NCI-H2029 (cell line): ENCODE results near the gene PCDHGC4.

Experiments
- DNase-seq: peaks from one replicate; lab custom pipeline; 2025; lab: John Stamatoyannopoulos, UW

Gene PCDHGC4

DNA sequence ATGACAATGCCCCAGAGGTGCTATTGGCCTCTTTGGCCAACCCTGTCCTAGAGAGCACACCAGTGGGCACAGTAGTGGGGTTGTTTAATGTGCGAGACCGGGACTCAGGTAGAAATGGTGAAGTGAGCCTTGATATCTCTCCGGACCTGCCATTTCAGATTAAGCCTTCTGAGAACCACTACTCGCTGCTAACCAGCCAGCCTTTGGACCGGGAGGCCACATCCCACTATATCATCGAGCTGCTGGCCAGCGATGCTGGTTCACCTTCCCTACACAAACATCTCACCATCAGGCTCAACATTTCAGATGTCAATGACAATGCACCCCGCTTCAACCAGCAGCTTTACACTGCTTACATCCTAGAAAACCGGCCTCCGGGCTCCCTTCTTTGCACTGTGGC, 5.4 kb downstream of the PCDHGC4 start:
- DNase-seq: no peak

GRCh38 chr5:141490771-141491170, 5.9 kb downstream of the PCDHGC4 start:
- DNase-seq: no peak

DNA sequence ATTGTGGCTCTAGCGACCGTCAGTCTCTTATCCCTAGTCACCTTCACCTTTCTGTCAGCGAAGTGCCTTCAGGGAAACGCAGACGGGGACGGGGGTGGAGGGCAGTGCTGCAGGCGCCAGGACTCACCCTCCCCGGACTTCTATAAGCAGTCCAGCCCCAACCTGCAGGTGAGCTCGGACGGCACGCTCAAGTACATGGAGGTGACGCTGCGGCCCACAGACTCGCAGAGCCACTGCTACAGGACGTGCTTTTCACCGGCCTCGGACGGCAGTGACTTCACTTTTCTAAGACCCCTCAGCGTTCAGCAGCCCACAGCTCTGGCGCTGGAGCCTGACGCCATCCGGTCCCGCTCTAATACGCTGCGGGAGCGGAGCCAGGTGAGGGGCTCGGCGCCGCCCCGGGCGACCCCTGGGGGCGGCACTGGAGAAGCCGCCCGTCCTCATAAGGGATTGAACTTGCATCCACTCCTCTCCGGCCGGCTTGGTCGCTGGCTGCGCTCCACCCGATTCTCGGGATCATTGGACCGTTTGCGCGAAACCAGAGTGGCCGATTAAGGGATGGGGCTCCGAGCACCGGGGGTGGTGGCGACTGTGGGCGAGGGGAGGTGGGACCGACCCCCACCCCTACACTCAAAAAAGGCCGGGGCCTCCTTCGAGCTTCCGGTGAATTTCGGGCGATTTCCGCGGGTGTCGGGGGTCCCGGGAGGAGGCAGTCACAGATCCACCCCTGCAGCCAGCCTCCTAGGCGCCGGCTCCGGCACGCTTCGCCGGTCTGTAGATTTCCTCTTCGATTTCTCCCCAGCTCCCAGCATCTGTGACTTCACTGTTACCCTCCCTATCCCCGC, 6.7 kb downstream of the PCDHGC4 start:
- no peak for DNase-seq

GRCh38 chr5:141492168-141492885, 7.5 kb downstream of the PCDHGC4 start:
- no peak for DNase-seq

DNA sequence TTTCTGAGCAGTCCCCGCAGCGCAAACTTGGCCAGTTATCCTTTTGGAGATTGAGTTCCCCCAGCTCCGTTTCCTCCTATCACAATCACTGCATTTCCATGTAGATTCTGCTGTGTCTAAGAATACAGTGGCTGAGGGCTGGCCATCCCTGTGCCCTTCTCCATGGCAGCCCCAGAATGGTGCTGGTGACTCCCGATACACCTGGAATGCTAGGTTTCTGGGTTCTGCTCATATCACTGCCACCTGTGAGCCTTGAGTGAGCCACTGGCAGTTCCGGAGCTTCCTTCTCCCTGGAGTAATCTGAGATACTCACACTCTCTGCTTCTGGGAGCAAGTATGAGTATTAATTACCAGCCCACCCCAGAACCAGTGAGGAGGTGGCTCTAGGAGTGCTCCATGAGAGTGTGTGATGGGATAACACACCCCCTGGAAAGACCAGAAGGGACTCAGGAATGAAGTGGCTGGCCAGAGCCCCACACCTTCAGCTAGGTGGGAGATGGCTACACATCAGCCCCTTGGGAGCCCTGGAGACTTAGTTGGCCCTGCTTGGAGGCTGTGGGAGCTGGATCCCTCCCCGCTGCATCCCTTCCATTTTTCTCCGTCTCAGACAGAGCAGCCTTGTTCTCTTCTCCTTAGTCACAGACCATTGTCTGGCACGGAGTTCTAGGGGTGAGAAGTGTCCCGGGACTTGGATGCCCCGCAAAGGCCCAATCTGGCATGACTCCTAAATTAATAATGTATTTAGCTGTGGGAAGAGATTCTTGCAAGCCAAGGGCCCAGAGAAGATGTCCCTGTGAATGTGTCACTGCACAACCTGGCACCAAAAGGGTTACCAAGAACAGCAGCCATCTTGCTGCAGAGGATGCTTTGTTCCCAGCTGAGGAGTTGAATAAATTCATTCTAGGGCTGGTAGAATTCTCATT, 8.9 kb downstream of the PCDHGC4 start:
- DNase-seq: no peak

- DNase-seq: no peak
These were observed 10.1 kb downstream of the PCDHGC4 start for GRCh38 chr5:141494761-141495452.

DNA sequence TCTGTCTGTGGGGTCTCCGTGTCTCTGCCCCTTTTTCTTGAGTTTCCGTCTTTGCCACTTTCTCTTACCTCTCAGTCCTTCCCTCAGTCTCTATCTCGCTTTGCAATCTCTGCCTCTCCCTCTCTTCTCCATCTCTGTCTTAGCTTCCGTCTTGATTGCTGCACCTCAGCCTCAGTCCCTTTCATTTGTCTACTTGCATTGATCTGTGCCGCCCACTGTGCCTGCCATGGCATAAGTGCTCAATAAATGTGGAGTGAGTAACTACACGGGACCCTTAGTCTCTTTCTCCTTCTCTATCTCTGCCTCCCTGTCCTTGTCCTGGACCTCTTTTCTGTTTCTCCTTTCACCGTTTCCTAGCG, 10.6 kb downstream of the PCDHGC4 start:
- no peak for DNase-seq

DNA sequence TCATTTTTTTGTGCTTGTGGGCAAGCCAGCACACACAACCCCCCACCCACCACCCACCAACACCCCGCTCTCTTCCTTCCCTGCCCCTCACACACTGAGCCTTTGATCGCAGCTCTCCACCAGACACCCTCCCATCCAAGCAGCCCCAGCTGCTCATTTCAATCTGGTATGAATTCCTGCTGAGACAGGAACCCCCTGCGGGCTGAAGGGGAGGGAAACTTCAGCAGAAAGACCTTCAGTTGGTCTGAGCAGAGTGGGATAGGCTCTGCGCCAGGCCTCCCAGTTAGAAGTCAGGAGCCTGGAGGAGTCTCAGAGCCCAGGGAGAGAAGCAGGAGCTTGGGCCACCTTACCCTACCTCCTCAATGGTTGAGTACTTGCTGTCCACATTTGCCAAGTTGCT, 11.2 kb downstream of the PCDHGC4 start:
- no peak for DNase-seq

DNA sequence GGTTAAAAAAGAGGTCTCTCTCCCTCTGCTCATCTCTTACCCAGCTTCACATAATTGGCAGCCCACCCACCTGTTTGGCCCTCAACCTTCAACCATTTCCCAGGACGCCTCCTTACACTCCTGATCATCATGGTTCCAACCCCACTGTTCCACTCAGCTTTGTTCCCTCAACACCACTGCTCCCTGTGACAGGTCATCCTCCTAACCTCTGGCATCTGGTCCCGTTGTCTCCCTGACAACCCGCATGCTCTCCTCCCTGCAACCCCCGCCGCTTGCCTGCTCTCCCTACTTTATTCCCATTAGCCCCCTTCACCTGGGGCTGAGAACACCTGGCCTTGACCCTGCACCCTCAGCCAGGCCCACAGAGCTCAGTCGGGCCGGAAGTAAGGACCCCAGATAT, 16.9 kb downstream of the PCDHGC4 start:
- DNase-seq: no peak

- no peak for DNase-seq
These were observed 18.9 kb downstream of the PCDHGC4 start for GRCh38 chr5:141503681-141504080.

DNA sequence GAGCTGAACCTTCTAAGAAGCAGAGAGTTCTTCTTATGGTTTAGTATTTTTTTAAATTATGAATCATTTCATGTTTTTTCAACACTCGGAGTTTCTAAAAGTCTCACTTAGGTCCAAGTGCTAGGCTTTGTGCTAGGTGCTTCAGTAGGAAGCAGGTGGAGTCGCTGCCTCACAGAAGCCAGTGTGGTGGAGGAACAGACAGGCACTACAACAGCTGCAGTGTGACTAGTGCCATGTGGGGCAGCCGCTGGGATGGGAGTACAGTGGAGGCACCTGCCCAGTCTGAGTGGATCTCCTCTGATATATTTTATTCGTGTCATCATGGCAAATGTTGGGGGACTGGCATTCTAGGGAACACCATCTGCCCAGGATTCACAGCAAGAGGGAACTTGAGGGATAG, 19.4 kb downstream of the PCDHGC4 start:
- no peak for DNase-seq

- DNase-seq: no peak
These were observed 21.7 kb downstream of the PCDHGC4 start for GRCh38 chr5:141506381-141507155.

- no peak for DNase-seq
These were observed 22.7 kb downstream of the PCDHGC4 start for GRCh38 chr5:141507387-141508091.

DNA sequence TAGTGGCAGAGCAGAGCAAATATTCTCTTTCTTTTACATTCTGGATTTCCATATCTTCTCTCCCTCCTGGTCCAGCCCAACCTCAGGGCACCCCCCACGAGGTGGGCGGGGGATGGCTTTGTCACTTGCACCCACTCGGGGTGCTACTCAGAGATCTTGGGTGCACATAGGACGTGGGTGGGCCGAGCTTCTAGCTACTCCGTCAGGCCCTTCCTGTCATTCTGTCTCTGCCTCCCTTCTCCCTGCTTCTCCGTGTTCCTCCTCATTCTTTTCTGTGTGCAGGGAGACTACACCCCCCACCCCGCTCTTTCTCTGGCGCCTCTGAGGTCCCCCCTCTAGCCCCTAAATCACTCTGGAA, 23.6 kb downstream of the PCDHGC4 start:
- no peak for DNase-seq

- DNase-seq: no peak
These were observed 24.2 kb downstream of the PCDHGC4 start for GRCh38 chr5:141508798-141509611.

DNA sequence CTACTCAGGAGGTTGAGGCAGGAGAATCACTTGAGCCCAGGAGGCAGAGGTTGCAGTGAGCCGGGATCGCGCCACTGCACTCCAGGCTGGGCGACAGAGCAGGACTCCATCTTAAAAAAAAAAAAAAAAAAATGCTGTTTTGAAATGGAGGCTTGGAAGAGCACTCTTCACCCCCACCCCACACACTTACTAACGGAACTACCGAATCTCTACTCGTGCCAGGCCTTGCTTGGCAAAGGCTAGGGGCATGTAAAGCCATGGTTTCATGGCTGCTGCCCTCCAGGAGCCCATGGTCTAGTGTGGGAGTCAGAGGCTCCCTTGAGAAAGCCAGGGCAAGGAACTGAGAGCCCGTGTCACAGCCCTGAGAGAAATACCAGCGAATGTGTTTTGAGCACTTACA, 25.3 kb downstream of the PCDHGC4 start:
- DNase-seq: no peak

- DNase-seq: no peak
These were observed 26.2 kb downstream of the PCDHGC4 start for GRCh38 chr5:141510850-141511601.

DNA sequence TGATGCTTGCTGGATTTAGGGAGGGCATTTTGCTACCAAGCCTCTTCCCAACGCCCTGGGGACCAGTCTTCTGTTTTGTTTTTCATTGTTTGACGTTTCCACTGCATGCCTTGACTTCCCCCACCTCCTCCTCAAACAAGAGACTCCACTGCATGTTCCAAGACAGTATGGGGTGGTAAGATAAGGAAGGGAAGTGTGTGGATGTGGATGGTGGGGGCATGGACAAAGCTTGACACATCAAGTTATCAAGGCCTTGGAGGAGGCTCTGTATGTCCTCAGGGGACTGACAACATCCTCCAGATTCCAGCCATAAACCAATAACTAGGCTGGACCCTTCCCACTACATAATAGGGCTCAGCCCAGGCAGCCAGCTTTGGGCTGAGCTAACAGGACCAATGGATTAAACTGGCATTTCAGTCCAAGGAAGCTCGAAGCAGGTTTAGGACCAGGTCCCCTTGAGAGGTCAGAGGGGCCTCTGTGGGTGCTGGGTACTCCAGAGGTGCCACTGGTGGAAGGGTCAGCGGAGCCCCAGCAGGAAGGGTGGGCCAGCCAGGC, 27.0 kb downstream of the PCDHGC4 start:
- DNase-seq: no peak
